Stimulated activated CD4-positive, alpha-beta T cell treated with anti-CD3 and anti-CD28 coated beads, Interleukin-2, amount 100 ng/mL, for 4 hours (primary cell): Measurements from ENCODE around the gene JRKL.
"Not testable (repeated sequence)": the region's sequence is repeated elsewhere in the genome, so short reads cannot be mapped to it uniquely, and the experiment has no call there.

Experiments used
- DNase-seq: peaks from one replicate; pipeline ENCODE4 v3.0.0-alpha.2; 2020; ENCODE audit warnings: low read depth

JRKL gene

DNA sequence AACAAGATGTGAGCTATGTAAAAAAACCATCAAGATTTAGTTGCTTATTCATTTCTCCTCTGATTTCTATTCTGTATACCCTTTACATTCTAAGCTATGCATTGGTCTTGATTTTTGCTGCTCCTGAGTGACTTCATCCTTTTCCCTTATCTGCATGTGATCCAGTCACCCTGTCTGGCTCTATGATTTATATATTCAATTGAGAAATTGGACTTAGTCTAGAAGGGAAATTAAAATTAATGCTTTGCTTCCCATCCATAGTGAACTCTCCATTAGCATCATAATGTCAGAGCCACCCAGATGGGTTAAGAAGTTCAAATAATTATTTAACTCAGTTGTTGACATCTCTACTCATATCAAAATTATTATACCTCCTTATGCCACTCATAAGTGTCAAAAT, 5.0 kb downstream of the JRKL start:
- no peak for DNase-seq

DNA sequence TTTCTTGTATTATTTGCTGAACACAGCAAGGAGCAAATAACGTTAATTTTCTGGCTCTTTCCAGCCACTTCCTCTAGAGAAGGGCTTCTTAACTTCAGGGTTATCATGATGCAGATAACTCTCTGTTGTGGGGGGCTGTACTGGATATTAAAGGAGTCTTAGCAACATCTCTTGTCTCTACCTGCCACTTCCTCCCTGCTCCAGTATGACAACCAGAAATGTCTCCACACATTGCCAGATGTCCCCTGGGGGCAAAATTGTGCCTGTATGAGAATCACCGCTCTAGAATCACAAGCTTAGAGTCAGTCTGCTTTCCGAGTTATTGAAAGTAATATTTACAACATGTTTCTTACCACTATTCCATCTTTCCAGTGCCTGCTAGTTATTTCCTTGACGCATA, 6.8 kb downstream of the JRKL start:
- no peak for DNase-seq

DNA sequence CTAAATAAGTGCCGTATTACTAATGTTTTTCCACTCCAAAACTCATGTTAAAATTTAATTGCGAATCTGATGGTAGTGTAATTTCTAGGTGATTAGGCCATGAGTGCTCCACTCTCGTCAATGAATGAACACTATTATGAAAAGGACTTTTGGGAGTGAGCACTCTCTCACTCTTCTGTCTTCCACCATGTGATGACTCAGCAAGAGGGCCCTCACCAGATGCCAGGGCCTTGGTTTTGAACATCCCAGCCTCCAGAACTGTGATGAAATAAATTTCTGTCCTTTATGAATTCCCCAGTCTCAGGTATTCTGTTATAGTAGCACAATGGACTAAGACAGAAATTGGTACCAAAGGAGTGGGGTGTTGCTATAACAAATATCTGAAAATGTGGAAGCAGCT, 8.1 kb downstream of the JRKL start:
- DNase-seq = no peak

GRCh38 chr11:96400697-96401096, 10.9 kb downstream of the JRKL start:
- DNase-seq = no peak

DNA sequence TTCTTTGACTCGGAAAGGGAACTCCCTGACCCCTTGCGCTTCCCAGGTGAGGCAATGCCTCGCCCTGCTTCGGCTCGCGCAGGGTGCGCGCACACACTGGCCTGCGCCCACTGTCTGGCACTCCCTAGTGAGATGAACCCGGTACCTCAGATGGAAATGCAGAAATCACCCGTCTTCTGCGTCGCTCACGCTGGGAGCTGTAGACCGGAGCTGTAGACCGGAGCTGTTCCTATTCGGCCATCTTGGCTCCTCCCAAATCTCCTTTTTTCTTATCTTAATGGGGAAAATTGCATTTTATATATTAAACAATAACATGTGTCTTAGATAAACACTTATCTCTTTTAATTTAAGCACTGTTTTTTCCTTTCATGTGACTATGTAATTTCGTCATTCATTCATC, 21.6 kb downstream of the JRKL start:
- DNase-seq = not testable (repeated sequence)

DNA sequence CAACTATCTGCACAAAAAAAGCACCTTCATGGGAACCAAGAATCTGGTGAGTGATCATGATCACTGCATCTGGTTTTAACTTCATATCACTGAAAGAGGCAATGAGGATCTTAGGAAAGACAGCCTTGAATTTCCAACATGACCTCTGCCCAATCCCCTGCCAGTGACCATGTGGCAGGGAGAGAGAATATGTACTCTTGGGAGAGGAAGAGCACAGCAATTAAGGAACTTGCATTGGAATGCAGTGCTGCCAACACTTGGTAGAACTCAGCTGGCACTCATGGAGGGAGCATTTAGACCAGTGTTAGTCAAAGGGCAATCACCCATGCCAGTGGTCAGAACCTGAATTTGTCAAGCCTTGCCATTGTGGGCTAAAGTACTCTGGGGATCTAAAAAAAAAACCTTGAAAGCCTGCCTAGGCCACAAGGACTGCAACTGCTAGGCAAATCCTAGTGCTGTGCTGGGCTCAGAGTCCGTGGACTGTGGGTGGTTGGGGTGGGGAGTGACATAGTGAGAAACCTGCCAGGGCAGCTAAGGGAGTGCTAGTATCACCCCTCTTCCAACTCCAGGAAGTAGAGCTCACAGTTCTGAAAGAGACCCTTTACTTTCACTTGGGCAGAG, 23.1 kb downstream of the JRKL start:
- DNase-seq = no peak

DNA sequence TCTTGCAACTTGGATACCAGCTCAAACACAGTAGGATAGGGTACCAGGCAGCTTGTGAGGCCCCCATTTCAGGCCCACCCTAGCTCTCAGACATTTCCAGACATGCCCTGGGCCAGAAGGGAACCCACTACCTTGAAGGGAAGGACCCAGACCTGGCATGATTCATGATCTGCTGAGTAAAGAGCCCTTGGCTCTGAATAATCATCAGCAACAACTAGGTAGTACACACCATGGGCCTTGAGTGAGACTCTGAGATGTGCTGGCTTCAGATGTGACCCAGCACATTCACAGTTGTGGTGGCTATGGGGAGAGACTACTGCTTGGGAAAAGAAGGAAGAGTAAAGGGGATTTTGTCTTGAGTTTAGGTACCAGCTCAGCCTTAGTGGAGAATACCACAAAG, 23.6 kb downstream of the JRKL start:
- DNase-seq = no peak

DNA sequence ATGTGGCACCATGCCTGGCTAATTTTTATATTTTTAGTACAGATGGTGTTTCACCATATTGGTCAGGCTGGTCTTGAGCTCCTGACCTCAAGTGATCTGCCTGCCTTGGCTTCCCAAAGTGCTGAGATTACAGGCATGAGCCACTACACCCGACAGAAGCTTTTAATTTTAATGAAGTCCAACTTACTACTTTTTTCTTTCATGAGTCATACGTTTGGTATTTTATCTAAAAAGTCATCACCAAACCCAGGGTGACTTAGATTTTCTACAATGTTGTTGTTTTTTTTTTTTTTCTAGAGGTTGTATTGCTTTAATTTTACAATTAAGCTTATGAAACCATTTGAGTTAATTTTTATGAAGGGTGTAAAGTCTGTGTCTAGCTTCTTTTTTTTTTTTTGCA, 34.9 kb downstream of the JRKL start:
- no peak for DNase-seq

DNA sequence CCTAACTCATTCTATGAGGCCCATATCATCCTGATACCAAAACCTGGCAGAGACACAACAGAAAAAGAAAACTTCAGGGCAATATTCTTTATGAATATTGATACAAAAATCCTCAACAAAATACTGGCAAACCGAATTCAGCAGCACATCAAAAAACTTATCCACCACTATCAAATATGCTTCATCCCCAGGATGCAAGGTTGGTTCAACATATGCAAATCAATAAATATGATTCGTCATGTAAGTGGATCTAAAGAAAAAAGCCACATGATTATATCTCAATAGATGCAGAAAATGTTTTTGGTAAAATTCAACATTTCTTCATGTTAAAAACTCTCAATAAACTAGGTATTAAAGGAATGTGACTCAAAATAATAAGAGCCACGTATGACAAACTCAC, 40.9 kb downstream of the JRKL start:
- no peak for DNase-seq

GRCh38 chr11:96432654-96433053, 42.8 kb downstream of the JRKL start:
- not testable (repeated sequence) for DNase-seq
